Measurements from ENCODE around the gene CCL8.

Gene CCL8

DNA sequence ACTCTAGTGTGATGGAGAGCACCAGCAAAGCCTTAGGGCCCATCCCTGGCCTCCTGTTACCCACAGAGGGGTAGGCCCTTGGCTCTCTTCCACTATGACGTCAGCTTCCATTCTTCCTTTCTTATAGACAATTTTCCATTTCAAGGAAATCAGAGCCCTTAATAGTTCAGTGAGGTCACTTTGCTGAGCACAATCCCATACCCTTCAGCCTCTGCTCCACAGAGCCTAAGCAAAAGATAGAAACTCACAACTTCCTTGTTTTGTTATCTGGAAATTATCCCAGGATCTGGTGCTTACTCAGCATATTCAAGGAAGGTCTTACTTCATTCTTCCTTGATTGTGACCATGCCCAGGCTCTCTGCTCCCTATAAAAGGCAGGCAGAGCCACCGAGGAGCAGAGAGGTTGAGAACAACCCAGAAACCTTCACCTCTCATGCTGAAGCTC, at the start of gene CCL8:
Gene CCL8 (plus strand): TSS at position 397 of the 445 bp plus-strand sequence. CDS start 67 bp downstream, outside the sequence.
- DNase-seq (ENCODE audit: low read depth): no peak
- TF ChIP-seq, protein P1, sequence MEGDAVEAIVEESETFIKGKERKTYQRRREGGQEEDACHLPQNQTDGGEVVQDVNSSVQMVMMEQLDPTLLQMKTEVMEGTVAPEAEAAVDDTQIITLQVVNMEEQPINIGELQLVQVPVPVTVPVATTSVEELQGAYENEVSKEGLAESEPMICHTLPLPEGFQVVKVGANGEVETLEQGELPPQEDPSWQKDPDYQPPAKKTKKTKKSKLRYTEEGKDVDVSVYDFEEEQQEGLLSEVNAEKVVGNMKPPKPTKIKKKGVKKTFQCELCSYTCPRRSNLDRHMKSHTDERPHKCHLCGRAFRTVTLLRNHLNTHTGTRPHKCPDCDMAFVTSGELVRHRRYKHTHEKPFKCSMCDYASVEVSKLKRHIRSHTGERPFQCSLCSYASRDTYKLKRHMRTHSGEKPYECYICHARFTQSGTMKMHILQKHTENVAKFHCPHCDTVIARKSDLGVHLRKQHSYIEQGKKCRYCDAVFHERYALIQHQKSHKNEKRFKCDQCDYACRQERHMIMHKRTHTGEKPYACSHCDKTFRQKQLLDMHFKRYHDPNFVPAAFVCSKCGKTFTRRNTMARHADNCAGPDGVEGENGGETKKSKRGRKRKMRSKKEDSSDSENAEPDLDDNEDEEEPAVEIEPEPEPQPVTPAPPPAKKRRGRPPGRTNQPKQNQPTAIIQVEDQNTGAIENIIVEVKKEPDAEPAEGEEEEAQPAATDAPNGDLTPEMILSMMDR (IDR thresholded peaks at IDR 0.05; ENCODE audit: insufficient read depth, low read depth, low read length, missing control alignments): no peak
- H3K4me3 ChIP-seq (ENCODE audit: low read length): no peak within 1 kb of the TSS

DNA sequence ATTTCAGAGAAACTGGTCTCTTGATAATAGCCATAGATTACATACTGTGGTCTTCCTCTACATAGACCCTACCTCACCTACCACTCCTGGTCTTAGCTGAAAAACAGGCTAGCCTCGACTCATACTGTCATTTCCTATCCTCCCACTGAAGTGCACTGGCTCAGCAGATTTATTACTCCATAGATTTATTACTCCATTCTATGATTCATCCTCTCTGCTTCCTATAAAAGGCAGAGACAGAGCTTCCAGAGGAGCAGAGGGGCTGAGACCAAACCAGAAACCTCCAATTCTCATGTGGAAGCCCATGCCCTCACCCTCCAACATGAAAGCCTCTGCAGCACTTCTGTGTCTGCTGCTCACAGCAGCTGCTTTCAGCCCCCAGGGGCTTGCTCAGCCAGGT, 49.3 kb upstream of the CCL8 start, which contains the start of gene CCL7:
Gene CCL7 (plus strand): TSS at position 253 of the 400 bp plus-strand sequence. CDS start 70 bp downstream, at position 323.
- TF ChIP-seq, protein P1 (IDR thresholded peaks at IDR 0.05; ENCODE audit: insufficient read depth, low read depth, low read length, missing control alignments): no peak
- peak; percentile 26 for DNase-seq (ENCODE audit: low read depth)
- H3K4me3 ChIP-seq (ENCODE audit: low read length): no peak within 1 kb of the TSS

DNA sequence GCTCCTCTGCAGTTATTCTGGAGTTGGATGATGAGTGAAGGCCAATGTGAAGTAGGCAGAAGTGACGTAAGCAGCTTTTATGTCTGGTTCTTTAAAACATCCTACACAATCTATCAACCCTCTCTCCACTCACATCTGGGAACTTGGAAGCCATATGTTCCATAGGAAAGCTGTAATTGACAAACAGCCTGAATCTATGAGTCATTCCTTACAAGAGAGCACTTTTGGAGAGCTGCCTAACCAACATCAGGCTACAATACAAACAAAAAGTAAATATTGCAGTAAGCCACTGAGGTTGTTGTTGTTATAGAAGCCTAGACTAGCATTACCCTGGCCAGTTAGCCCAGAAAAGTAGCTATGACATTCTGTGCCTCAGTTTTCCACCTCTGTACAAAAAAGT, 43.4 kb upstream of the CCL8 start:
- TF ChIP-seq, protein P1 (IDR thresholded peaks at IDR 0.05; ENCODE audit: insufficient read depth, low read depth, low read length, missing control alignments): no peak
- H3K4me3 ChIP-seq (ENCODE audit: low read length): no peak overlapping the region
- peak; percentile 54 for DNase-seq (ENCODE audit: low read depth)

DNA sequence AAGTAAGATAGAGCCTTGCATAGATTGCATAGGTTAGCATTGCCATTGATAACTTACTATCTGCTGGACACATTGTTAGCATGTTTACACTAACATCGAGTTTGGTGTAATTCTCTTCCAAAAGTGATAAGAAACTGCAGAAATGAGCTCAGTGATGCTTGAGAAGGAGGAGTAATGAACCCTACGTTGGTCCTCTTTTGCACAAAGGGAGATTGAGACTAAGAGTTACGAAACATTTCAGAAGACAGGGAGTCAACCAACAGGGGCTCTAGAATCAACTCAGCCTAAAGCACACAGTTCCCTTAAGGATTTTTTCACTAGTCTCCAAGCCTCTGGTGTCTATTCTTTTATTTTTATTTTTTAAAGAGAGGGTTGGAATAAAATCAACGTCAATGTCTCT, 42.4 kb upstream of the CCL8 start:
- DNase-seq (ENCODE audit: low read depth): no peak
- TF ChIP-seq, protein P1 (IDR thresholded peaks at IDR 0.05; ENCODE audit: insufficient read depth, low read depth, low read length, missing control alignments): no peak
- no peak overlapping the region for H3K4me3 ChIP-seq (ENCODE audit: low read length)

DNA sequence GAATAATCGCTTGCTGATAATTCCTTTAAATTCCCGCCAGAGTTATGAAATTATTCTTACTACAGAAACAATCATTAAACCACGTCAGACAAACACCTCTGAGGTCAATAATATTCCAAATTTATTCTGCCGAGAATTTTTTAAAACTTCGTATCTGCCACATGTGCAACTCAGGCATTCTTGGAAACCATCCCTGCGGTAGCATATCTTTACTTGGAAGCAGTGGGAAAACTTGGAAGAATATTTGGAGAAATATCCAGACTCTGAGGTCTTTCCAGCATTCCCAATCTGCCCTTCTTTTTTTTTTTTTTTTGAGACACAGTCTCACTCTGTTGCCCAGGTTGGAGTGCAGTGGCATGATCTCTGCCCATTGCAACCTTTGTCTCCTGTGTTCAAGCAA, 35.7 kb upstream of the CCL8 start:
- no peak overlapping the region for H3K4me3 ChIP-seq (ENCODE audit: low read length)
- no peak for DNase-seq (ENCODE audit: low read depth)
- TF ChIP-seq, protein P1 (IDR thresholded peaks at IDR 0.05; ENCODE audit: insufficient read depth, low read depth, low read length, missing control alignments): no peak

DNA sequence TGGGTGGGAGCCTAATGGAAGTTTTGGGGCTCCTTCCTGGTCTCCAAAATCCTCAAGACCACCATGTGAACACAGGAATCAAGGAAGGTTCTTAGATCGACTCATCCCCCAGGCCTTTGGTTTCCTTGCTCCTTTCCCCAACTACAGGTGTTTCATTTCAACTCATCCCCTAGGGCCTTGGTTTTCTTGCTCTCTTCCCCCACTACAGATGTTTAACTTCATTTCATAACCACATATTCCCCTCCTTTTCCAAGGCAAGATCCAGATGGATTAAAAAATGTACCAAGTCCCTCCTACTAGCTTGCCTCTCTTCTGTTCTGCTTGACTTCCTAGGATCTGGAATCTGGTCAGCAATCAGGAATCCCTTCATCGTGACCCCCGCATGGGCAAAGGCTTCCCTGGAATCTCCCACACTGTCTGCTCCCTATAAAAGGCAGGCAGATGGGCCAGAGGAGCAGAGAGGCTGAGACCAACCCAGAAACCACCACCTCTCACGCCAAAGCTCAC, 33.9 kb upstream of the CCL8 start, which contains the start of gene CCL11:
Gene CCL11 (plus strand): TSS at position 457 of the 507 bp plus-strand sequence. CDS start 67 bp downstream, outside the sequence.
- TF ChIP-seq, protein P1 (IDR thresholded peaks at IDR 0.05; ENCODE audit: insufficient read depth, low read depth, low read length, missing control alignments): no peak
- H3K4me3 ChIP-seq (ENCODE audit: low read length): no peak within 1 kb of the TSS
- DNase-seq (ENCODE audit: low read depth): no peak

DNA sequence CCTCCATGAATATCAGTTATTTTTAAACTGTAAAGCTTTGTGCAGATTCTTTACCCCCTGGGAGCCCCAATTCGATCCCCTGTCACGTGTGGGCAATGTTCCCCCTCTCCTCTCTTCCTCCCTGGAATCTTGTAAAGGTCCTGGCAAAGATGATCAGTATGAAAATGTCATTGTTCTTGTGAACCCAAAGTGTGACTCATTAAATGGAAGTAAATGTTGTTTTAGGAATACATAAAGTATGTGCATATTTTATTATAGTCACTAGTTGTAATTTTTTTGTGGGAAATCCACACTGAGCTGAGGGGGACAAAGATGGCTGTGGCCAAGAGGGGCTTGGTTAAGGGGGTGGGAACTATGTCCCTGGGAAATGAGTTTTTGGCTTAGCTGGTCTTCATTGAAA, 31.4 kb upstream of the CCL8 start:
- no peak overlapping the region for H3K4me3 ChIP-seq (ENCODE audit: low read length)
- TF ChIP-seq, protein P1 (IDR thresholded peaks at IDR 0.05; ENCODE audit: insufficient read depth, low read depth, low read length, missing control alignments): no peak
- DNase-seq (ENCODE audit: low read depth): no peak

All from epithelial cell of esophagus (primary cell).